DOHH2 (cell line): ENCODE measurements around the gene ABCD4.

Source experiments
- H3F3A ChIP-seq: fragments of 200-600 bp; sonication (generic), shearing (Covaris generic); 2 replicates; pipeline ENCODE4 v1.6.0; 2016; ENCODE audit warnings: antibody characterized with exemption, mild to moderate bottlenecking; ENCODE audit not compliant: control insufficient read depth, insufficient read depth
- H3K27ac ChIP-seq: fragments of 200-600 bp; sonication (generic); 2 replicates; pipeline ENCODE4 v1.5.1; 2014; ENCODE audit warnings: low read depth, mild to moderate bottlenecking, low read length, moderate library complexity
- H3K27me3 ChIP-seq: fragments of 200-600 bp; sonication (generic); 2 replicates; pipeline ENCODE4 v1.6.1; 2014; ENCODE audit warnings: mild to moderate bottlenecking, low read length, mixed read lengths; ENCODE audit not compliant: control insufficient read depth
- H3K36me3 ChIP-seq: fragments of 200-600 bp; sonication (generic); 2 replicates; pipeline ENCODE4 v1.6.1; 2014; ENCODE audit warnings: mild to moderate bottlenecking, low read length, moderate library complexity, mixed read lengths; ENCODE audit not compliant: control insufficient read depth
- H3K4me1 ChIP-seq: fragments of 200-600 bp; sonication (generic); 2 replicates; pipeline ENCODE4 v1.6.1; 2014; ENCODE audit warnings: mild to moderate bottlenecking, low read length, mixed read lengths; ENCODE audit not compliant: control insufficient read depth
- H3K4me2 ChIP-seq: fragments of 200-600 bp; sonication (generic); 2 replicates; pipeline ENCODE4 v1.6.0; 2014; ENCODE audit warnings: mild to moderate bottlenecking, low read length, moderate library complexity
- H3K4me3 ChIP-seq: fragments of 200-600 bp; sonication (generic); 2 replicates; pipeline ENCODE4 v1.5.1; 2014; ENCODE audit warnings: mild to moderate bottlenecking, low read length, mixed read lengths
- H3K79me2 ChIP-seq: fragments of 200-600 bp; sonication (generic); 2 replicates; pipeline ENCODE4 v1.6.1; 2014; ENCODE audit warnings: mild to moderate bottlenecking, low read length, mixed read lengths; ENCODE audit not compliant: control insufficient read depth
- H3K9me2 ChIP-seq: fragments of 200-600 bp; sonication (generic); replicated peaks from 2 replicates; pipeline ENCODE4 v1.6.1; 2014; ENCODE audit warnings: mild to moderate bottlenecking, low read length, mixed read lengths; ENCODE audit not compliant: control insufficient read depth
- H3K9me3 ChIP-seq: fragments of 200-600 bp; sonication (generic); 2 replicates; pipeline ENCODE4 v1.6.1; 2014; ENCODE audit warnings: antibody characterized with exemption, low read length, mixed read lengths; ENCODE audit not compliant: control insufficient read depth, insufficient read depth
- H4K20me1 ChIP-seq: fragments of 200-600 bp; sonication (generic); 2 replicates; pipeline ENCODE4 v1.6.0; 2014; ENCODE audit warnings: low read depth, mild to moderate bottlenecking, antibody characterized with exemption, low read length, moderate library complexity; ENCODE audit not compliant: control insufficient read depth, insufficient read depth
- CTCF ChIP-seq: fragments of 200-600 bp; sonication (generic); IDR thresholded peaks from one replicate; pipeline ENCODE4 v1.5.1; 2014; ENCODE audit warnings: antibody characterized with exemption, mild to moderate bottlenecking, low read depth, low read length; ENCODE audit not compliant: poor library complexity, severe bottlenecking
- EZH2phosphoT487 ChIP-seq: fragments of 200-600 bp; sonication (generic); IDR thresholded peaks from 2 replicates; pipeline ENCODE4 v1.6.1; 2017; ENCODE audit warnings: borderline replicate concordance, mild to moderate bottlenecking, antibody characterized with exemption, low read length, moderate library complexity, mixed read lengths

Gene ABCD4

GRCh38 chr14:74326369-74327152, 23.8 kb upstream of the ABCD4 start:
- Histone ChIP-seq H3K27ac (no peak overlapping the region), H3K36me3 (no peaks in the 10 kb centered on the region), H3K79me2 (no peaks in the 10 kb centered on the region), H3K9me3 (no peaks in the 10 kb centered on the region), H3K4me1 (no peaks in the 10 kb centered on the region), H3K4me3 (no peak overlapping the region), H3F3A (no peaks in the 10 kb centered on the region), H4K20me1 (no peaks in the 10 kb centered on the region), H3K9me2 (no peaks in the 10 kb centered on the region), H3K4me2 (no peak overlapping the region), H3K27me3 (peaks cover 18% of the 10 kb centered on the region)
- no peak for TF ChIP-seq EZH2phosphoT487
- no peak for TF ChIP-seq CTCF

- Histone ChIP-seq H4K20me1 (no peaks in the 10 kb centered on the region), H3K4me1 (no peaks in the 10 kb centered on the region), H3K27me3 (peaks cover 18% of the 10 kb centered on the region), H3K27ac (no peak overlapping the region), H3K36me3 (no peaks in the 10 kb centered on the region), H3K9me3 (no peaks in the 10 kb centered on the region), H3F3A (no peaks in the 10 kb centered on the region), H3K4me3 (no peak overlapping the region), H3K79me2 (no peaks in the 10 kb centered on the region), H3K9me2 (no peaks in the 10 kb centered on the region), H3K4me2 (no peak overlapping the region)
- TF ChIP-seq CTCF (no peak), EZH2phosphoT487 (no peak)
Measured at GRCh38 chr14:74325446-74325845, 22.7 kb upstream of the ABCD4 start.

- Histone ChIP-seq H3K4me3 (no peak overlapping the region), H3K4me1 (no peaks in the 10 kb centered on the region), H3K9me3 (no peaks in the 10 kb centered on the region), H3K4me2 (no peak overlapping the region), H3K27me3 (peaks cover 18% of the 10 kb centered on the region), H3F3A (no peaks in the 10 kb centered on the region), H3K79me2 (no peaks in the 10 kb centered on the region), H3K36me3 (no peaks in the 10 kb centered on the region), H4K20me1 (no peaks in the 10 kb centered on the region), H3K27ac (no peak overlapping the region), H3K9me2 (no peaks in the 10 kb centered on the region)
- TF ChIP-seq CTCF = peak; percentile 75
- no peak for TF ChIP-seq EZH2phosphoT487
Measured at GRCh38 chr14:74324931-74325361, 22.2 kb upstream of the ABCD4 start.
